SK-N-SH (cell line): Measurements from ENCODE around the gene PCP2. TPM values are rescaled to one million over a fixed set of nuclear protein-coding genes. Genes with fewer than 3 reads are reported as not detected.

ENCODE experiments used
- CTCF ChIA-PET: fragments of 300-600, 350-600 bp; formaldehyde crosslinking; extraction: SDS; loops from one replicate; lab custom pipeline; 2021; lab: Yijun Ruan, JAX
- POLR2A ChIA-PET: fragments of 350-600 bp; sonication (Branson Sonifier 250); formaldehyde crosslinking; extraction: SDS; loops from one replicate; lab custom pipeline; 2020; ENCODE audit warnings: antibody characterized with exemption, inconsistent platforms; lab: Yijun Ruan, JAX
- DNase-seq: peaks from one replicate; pipeline ENCODE4 v3.0.0; 2012
- H2AFZ ChIP-seq: fragments of 200-600 bp; sonication (generic); 2 replicates; pipeline ENCODE4 v1.8.1; 2016; ENCODE audit warnings: antibody characterized with exemption, mild to moderate bottlenecking, low read depth
- H3F3A ChIP-seq: fragments of 200-600 bp; sonication (generic); replicated peaks from 2 replicates; pipeline ENCODE3; 2016; ENCODE audit warnings: antibody characterized with exemption, mild to moderate bottlenecking; ENCODE audit not compliant: insufficient read depth
- H3K27ac ChIP-seq, 2 experiments: fragments of 200-500 bp in 1 of 2; fragments of 200-600 bp in 1 of 2; sonication (Bioruptor generic) in 1 of 2; sonication (generic), shearing (Covaris generic) in 1 of 2; 2 replicates each; pipeline versions ENCODE4 v1.5.1 to v1.6.1; 2014 to 2016; ENCODE audit warnings: low read depth in 2 of 2, inconsistent platforms in 1 of 2, low read length in 1 of 2, mild to moderate bottlenecking in 1 of 2, mixed read lengths in 1 of 2
- H3K27me3 ChIP-seq: fragments of 200-600 bp; sonication (generic), shearing (Covaris generic); 2 replicates; pipeline ENCODE4 v1.6.1; 2016; ENCODE audit warnings: mixed run types; ENCODE audit not compliant: insufficient read depth
- H3K36me3 ChIP-seq, 2 experiments: fragments of 200-500 bp in 1 of 2; fragments of 200-600 bp in 1 of 2; sonication (Bioruptor generic) in 1 of 2; sonication (generic) in 1 of 2; replicated peaks in 1 of 2; 2 replicates each; pipeline versions ENCODE3 to v1.5.1; 2014 to 2016; ENCODE audit warnings: low read length in 1 of 2, mild to moderate bottlenecking in 1 of 2; ENCODE audit not compliant: insufficient read depth in 2 of 2, control insufficient read depth in 1 of 2
- H3K4me1 ChIP-seq, 2 experiments: fragments of 200-500 bp in 1 of 2; fragments of 200-600 bp in 1 of 2; sonication (Bioruptor generic) in 1 of 2; sonication (generic), shearing (Covaris generic) in 1 of 2; 2 replicates each; pipeline versions ENCODE4 v1.5.1 to v1.6.1; 2014 to 2016; ENCODE audit warnings: low read depth in 1 of 2, low read length in 1 of 2, mixed run types in 1 of 2; ENCODE audit not compliant: insufficient read depth in 2 of 2, control insufficient read depth in 1 of 2
- H3K4me2 ChIP-seq: fragments of 200-600 bp; sonication (generic), shearing (Covaris generic); 2 replicates; pipeline ENCODE4 v1.6.1; 2017; ENCODE audit warnings: mixed run types
- H3K4me3 ChIP-seq, 2 experiments: fragments of 200-500 bp in 1 of 2; fragments of 200-600 bp in 1 of 2; sonication (Bioruptor generic) in 1 of 2; sonication (generic), shearing (Covaris generic) in 1 of 2; 2 replicates each; pipeline versions ENCODE4 v1.5.1 to v1.8.1; 2014 to 2016; ENCODE audit warnings: low read depth in 2 of 2, inconsistent platforms in 1 of 2, low read length in 1 of 2, mild to moderate bottlenecking in 1 of 2, mixed read lengths in 1 of 2, moderate library complexity in 1 of 2
- H3K79me2 ChIP-seq: fragments of 200-600 bp; sonication (generic); 2 replicates; pipeline ENCODE4 v1.8.1; 2017; ENCODE audit warnings: mild to moderate bottlenecking; ENCODE audit not compliant: insufficient read depth
- H3K9ac ChIP-seq: fragments of 200-600 bp; sonication (generic); 2 replicates; pipeline ENCODE4 v1.6.1; 2017; ENCODE audit warnings: mixed run types
- H3K9me2 ChIP-seq: fragments of 200-600 bp; sonication (generic); 2 replicates; pipeline ENCODE4 v1.6.1; 2017; ENCODE audit warnings: mixed run types
- H3K9me3 ChIP-seq: fragments of 200-600 bp; sonication (generic); 2 replicates; pipeline ENCODE4 v1.6.1; 2017; ENCODE audit warnings: mixed run types, mild to moderate bottlenecking, moderate library complexity
- H4K20me1 ChIP-seq: fragments of 200-600 bp; sonication (generic); 2 replicates; pipeline ENCODE4 v1.6.1; 2017; ENCODE audit warnings: mild to moderate bottlenecking, mixed run types; ENCODE audit not compliant: insufficient read depth
- ELF1 ChIP-seq: IDR thresholded peaks from 2 replicates; pipeline ENCODE4 v1.4.0; 2012
- EP300 ChIP-seq, 2 experiments: IDR thresholded peaks; 2 replicates each; pipeline versions ENCODE4 v1.4.0 to v1.6.1; 2012; ENCODE audit warnings: borderline replicate concordance in 1 of 2, low read depth in 1 of 2, low read length in 1 of 2
- MAX ChIP-seq: IDR thresholded peaks from 2 replicates; pipeline ENCODE4 v1.4.0; 2012; ENCODE audit warnings: low read depth
- MEF2A ChIP-seq: IDR thresholded peaks from 2 replicates; pipeline ENCODE4 v1.4.0; 2012; ENCODE audit warnings: low read depth, borderline replicate concordance
- POLR2AphosphoS5 ChIP-seq: IDR thresholded peaks from 2 replicates; pipeline ENCODE4 v1.6.1; 2012; ENCODE audit warnings: low read depth, low read length
- RAD21 ChIP-seq: IDR thresholded peaks from 2 replicates; pipeline ENCODE4 v1.6.1; 2012; ENCODE audit warnings: mild to moderate bottlenecking, low read length
- RCOR1 ChIP-seq: fragments of 150-350 bp; IDR thresholded peaks from 2 replicates; pipeline ENCODE4 v1.6.1; 2017; ENCODE audit warnings: antibody characterized with exemption, low read length
- REST ChIP-seq: IDR thresholded peaks from 2 replicates; pipeline ENCODE4 v1.6.1; 2012; ENCODE audit warnings: mild to moderate bottlenecking, low read depth, low read length, moderate library complexity
- RFX5 ChIP-seq: IDR thresholded peaks from 2 replicates; pipeline ENCODE4 v1.6.1; 2012; ENCODE audit warnings: mild to moderate bottlenecking, improper control_type of control experiment, low read length
- RXRA ChIP-seq: IDR thresholded peaks from 2 replicates; pipeline ENCODE4 v1.4.0; 2012; ENCODE audit warnings: low read depth, mild to moderate bottlenecking, borderline replicate concordance
- SMC3 ChIP-seq: IDR thresholded peaks from 2 replicates; pipeline ENCODE4 v1.6.1; 2012; ENCODE audit warnings: low read depth, low read length, improper control_type of control experiment
- TEAD4 ChIP-seq: IDR thresholded peaks from 2 replicates; pipeline ENCODE4 v1.4.0; 2012; ENCODE audit warnings: mild to moderate bottlenecking, borderline replicate concordance; ENCODE audit not compliant: insufficient read depth
- USF1 ChIP-seq: IDR thresholded peaks from 2 replicates; pipeline ENCODE4 v1.4.0; 2012; ENCODE audit warnings: low read depth, borderline replicate concordance
- YY1 ChIP-seq: IDR thresholded peaks from 2 replicates; pipeline ENCODE4 v1.4.0; 2012; ENCODE audit warnings: low read depth, mild to moderate bottlenecking
- WGBS: methylation state at CpG from one replicate; pipeline ENCODE4 v1.1.6; 2017; ENCODE audit warnings: low lambda C conversion rate; 5-methylcytosine and 5-hydroxymethylcytosine counted together
- polyA plus RNA-seq, 3 experiments: library from polyadenylated mRNA; depleted of rRNA; stranded (reverse); fragments of >200 nt; gene quantifications; 2 replicates each; pipeline ENCODE4 v1.2.3, GENCODE V29; 2012

Gene PCP2
- polyA plus RNA-seq, 1 of the 3 experiments (the other 2 are of a cell fraction): not detected

GRCh38 chr19:7602240-7602934, 31.1 kb downstream of the PCP2 start:
- WGBS: 61% methylated on average over 15 of the region's 15 CpGs
- Histone ChIP-seq H3K36me3 (no peaks in the 10 kb centered on the region), H3K27me3 (peaks cover under 1% of the 10 kb centered on the region; the same call in 1 of the 2 replicates), H3K4me2 (no peak overlapping the region), H3K79me2 (no peaks in the 10 kb centered on the region), H3K4me3 (no peak overlapping the region), H3K4me1 (peaks cover 0 to 9% of the 10 kb centered on the region in 2 experiments; a peak in 1 of 4 replicates), H3K27ac (no peak overlapping the region), H2AFZ (no peak overlapping the region), H3K9me2 (no peaks in the 10 kb centered on the region), H3K9me3 (no peaks in the 10 kb centered on the region), H4K20me1 (no peaks in the 10 kb centered on the region), H3K9ac (no peak overlapping the region), H3F3A (no peaks in the 10 kb centered on the region)
- DNase-seq: peak; percentile 12
- POLR2A ChIA-PET: no interaction called here
- CTCF ChIA-PET: interaction anchor here (1.1 to 1.8 kb wide), 2 partner anchors 27 to 34 kb away, joined by 3 to 5 read pairs; partner anchors contain the start of genes PET100 and XAB2
- no peak for TF ChIP-seq MEF2A
- no peak for TF ChIP-seq USF1
- TF ChIP-seq POLR2AphosphoS5: no peak
- TF ChIP-seq TEAD4: no peak
- TF ChIP-seq RXRA: no peak
- TF ChIP-seq MAX: no peak
- no peak for TF ChIP-seq EP300 (IDR thresholded peaks at IDR 0.05; ENCODE audit: borderline replicate concordance in 1 of 2, low read depth in 1 of 2, low read length in 1 of 2)
- TF ChIP-seq SMC3: no peak
- no peak for TF ChIP-seq RCOR1
- TF ChIP-seq YY1: no peak
- no peak for TF ChIP-seq REST
- no peak for TF ChIP-seq RAD21
- TF ChIP-seq ELF1: no peak
- no peak for TF ChIP-seq RFX5
